ENCODE measurements around the gene IRF5. TPM values are rescaled to one million over a fixed set of nuclear protein-coding genes. Genes with fewer than 3 reads are reported as not detected.
"Not testable (repeated sequence)": the region's sequence is repeated elsewhere in the genome, so short reads cannot be mapped to it uniquely, and the experiment has no call there.

IRF5 gene
- total RNA-seq, 2 experiments from 2014 or later, result 7.7 to 8.2 TPM

DNA sequence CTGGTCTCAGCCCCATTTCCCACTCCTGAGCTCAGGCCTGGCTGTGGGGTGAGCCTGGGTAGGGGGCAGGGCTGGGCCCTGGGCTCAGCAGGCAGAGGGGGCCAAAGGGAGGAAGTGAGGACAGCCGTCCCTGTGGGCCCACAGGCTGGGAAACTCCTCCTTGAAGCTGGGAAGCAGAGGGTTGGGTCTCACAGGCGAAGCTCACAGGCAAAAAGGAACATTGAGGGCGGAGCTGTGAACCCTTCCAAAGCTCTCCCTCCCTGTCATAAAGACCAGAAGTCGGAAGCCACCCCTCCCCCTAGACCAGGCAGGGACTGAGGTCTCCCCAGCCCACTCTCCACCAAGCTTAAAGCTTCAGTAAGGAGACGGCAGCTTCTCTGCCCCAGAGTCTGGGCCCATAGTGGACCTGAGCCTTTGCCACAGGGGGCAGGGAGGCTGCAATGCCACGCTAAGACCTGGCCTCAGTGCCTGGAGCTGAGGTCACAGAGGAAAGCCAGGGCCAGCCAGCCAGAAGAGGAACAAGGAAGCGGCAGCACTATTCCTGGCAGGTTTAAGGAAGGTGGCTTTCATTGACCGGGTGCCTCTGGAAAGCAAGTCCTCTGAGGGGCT, 26.2 kb upstream of the IRF5 start:
- Mint-ChIP-seq H3K27ac (peak overlapping the region; percentile 40), H3K36me3 (no peaks in the 10 kb centered on the region), H3K27me3 (peaks cover 52% of the 10 kb centered on the region), H3K4me3 (no peak overlapping the region), H3K4me1 (peaks cover 4% of the 10 kb centered on the region), H3K9me3 (no peaks in the 10 kb centered on the region)
- ATAC-seq (ENCODE audit: low read depth), result no peak
- POLR2A ChIA-PET, result no interaction called here
- DNase-seq, result no peak

DNA sequence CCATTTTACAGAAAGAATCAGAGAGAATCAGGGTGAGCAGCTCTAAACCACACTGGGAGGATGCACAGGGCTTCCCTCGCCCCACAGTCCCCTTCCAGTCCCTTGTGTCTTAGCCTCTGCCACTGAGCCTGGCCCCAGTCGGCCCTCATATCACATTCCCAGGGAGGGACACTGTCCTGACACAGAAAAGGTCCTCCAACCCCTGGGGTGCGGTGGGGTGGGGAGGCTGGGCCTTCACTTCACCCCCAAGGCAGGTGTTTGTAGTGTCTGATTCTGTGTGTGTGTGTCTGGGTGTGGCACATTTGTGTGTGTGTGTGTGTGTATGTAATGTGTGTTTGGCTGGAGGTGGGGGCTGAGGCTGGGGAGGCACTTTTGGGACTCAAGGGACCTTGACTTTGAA, 25.4 kb upstream of the IRF5 start:
- POLR2A ChIA-PET, result no interaction called here
- Mint-ChIP-seq H3K36me3 (no peaks in the 10 kb centered on the region), H3K9me3 (no peaks in the 10 kb centered on the region), H3K4me3 (no peak overlapping the region), H3K4me1 (peaks cover 4% of the 10 kb centered on the region), H3K27ac (no peak overlapping the region), H3K27me3 (peaks cover 59% of the 10 kb centered on the region)
- no peak for ATAC-seq (ENCODE audit: low read depth)
- no peak for DNase-seq

DNA sequence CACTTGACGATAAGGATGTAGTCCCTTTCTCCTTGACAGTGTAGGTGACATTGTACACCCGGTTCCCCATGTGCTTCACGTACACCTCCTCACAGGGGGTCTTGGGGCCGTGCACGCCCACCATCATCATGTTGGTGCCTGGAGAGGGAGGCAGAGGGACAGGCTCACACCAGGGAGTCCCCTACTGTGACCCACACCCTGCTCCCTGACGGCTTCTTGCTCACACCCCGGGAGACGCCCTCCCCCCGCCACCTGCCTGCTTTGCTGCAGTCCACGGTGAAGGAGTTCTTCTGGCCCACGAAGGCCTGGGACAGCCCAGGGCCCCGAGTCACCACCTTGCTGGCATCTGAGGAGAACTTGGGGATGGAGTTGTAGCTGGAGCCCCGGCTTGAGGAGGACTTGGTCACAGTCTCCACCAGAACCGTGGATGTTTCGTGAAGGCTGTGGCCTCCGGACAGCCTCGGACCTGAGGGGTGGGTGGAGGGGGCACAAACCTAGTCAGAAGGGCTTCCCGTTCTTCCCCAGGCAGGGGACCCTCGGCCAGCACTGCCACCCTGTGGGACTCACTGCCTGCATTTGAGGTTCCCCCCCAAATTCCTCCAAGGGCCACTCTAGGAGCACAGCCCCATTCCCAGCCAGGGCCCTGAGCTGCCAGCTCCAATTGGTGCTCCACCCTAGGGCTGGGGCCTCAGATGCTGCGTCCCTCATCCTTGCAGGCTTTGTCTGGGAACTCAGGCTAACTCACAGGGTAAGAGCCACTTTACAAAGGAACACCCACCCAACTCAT, 24.8 kb upstream of the IRF5 start:
- ATAC-seq (ENCODE audit: low read depth); POLR2A ChIA-PET; H3K4me1 Mint-ChIP-seq; H3K27ac Mint-ChIP-seq; H3K4me3 Mint-ChIP-seq; DNase-seq; H3K9me3 Mint-ChIP-seq; H3K36me3 Mint-ChIP-seq: not testable (repeated sequence)
- H3K27me3 Mint-ChIP-seq, result peaks cover 56% of the 10 kb centered on the region

DNA sequence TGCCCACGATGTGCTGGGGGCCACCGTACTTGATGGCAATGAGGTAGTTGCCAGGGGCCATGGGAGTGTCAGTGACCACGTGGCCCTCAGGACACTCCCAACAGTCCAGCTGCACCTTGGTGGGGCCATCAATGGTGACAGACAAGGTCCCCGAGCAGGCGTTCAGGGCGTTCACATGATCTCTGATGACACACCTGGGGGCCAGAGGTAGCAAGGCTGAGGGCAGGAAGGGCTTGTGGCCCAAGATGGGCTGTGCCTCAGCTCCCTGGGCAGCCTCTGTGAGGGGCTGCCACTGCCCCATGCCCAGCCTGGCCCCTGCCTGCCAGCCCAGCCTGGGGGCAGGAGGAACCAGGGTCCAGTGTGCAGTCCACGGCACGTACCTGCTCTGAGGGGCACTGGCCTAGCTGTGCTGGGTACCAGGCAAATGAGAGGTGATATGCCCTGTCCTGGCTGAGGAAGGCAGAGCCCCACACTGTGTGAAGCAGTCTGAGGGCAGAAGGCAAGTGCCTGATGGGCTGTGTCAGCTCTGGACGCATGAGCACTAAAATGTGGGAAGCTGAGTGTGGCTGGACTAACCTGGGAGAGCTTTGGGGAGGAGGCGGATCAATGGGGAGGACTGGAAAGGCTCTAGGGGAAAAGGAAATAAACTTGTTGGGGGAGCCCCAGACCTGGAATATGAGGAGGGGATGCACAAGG, 23.7 kb upstream of the IRF5 start:
- H3K4me1 Mint-ChIP-seq, result peaks cover 4% of the 10 kb centered on the region
- POLR2A ChIA-PET, result no interaction called here
- peaks cover 55% of the 10 kb centered on the region for H3K27me3 Mint-ChIP-seq
- H3K27ac Mint-ChIP-seq, result no peak overlapping the region
- H3K9me3 Mint-ChIP-seq, result no peaks in the 10 kb centered on the region
- H3K36me3 Mint-ChIP-seq, result no peaks in the 10 kb centered on the region
- ATAC-seq (ENCODE audit: low read depth), result no peak
- DNase-seq, result no peak
- H3K4me3 Mint-ChIP-seq, result no peak overlapping the region

DNA sequence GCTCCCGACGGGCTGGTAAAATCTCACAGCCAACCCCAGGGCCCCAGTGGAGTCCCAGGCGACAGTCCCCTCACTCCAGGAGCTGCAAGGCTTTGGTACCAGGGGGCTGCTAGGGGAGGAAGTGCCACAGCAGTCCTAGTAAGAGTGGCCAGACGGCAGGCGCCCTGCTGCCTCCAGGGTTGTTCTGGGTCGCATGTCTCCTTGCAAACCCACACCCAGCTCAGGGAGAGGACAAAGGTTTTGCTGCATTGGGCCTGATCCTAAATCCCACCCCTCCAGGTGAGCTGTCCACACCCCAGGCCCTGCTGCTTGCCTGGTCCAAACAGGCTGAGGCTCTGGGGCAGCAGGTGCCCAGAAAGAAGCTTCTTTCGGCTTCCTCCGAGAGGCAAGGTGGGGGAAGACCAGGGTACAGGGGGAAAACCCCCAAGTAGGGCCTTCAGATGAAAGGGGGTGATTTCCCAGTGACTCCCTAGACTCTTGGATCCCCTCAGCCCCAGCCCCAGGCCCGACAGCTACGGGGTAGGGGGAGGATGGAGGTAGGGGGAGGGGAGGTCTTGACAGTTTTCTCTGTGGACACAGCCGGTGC, 23.1 kb upstream of the IRF5 start:
- POLR2A ChIA-PET, result no interaction called here
- H3K4me1 Mint-ChIP-seq, result peaks cover 4% of the 10 kb centered on the region
- H3K27ac Mint-ChIP-seq, result no peak overlapping the region
- H3K36me3 Mint-ChIP-seq, result no peaks in the 10 kb centered on the region
- H3K9me3 Mint-ChIP-seq, result no peaks in the 10 kb centered on the region
- no peak overlapping the region for H3K4me3 Mint-ChIP-seq
- peaks cover 53% of the 10 kb centered on the region for H3K27me3 Mint-ChIP-seq
- ATAC-seq (ENCODE audit: low read depth) (no peak), DNase-seq (no peak)

DNA sequence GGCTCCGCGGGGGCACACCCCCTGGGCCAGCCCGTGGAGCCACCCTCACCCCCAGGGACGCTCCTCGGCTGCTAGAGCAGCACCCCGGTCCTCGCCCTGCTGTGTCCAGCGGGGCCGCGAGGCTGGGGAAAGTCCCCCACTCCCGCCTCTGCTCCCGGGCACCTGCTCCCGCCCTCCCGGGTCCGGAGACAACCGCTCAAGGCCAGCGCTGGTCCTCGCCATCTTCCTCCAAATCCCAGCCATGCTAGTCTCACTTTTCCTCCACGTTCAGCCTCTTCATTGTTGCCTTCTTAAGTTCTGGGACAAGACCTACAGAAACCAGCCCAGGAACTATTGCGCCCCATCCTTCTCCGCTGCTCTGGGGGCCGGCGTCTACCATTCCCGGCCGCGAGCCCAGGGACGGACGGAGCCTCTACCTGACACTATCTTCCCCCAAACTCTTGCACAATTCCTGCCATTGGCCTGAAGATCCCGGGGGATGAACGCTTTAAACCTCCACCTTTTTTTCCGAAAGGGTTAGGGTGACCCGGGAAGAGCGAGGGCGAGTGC, 22.4 kb upstream of the IRF5 start:
- ATAC-seq (ENCODE audit: low read depth), result no peak
- POLR2A ChIA-PET, result no interaction called here
- no peak for DNase-seq
- H3K4me1 Mint-ChIP-seq, result peaks cover 4% of the 10 kb centered on the region
- H3K36me3 Mint-ChIP-seq, result no peaks in the 10 kb centered on the region
- H3K9me3 Mint-ChIP-seq, result no peaks in the 10 kb centered on the region
- H3K27ac Mint-ChIP-seq, result no peak overlapping the region
- H3K27me3 Mint-ChIP-seq, result peaks cover 52% of the 10 kb centered on the region
- peak overlapping the region; percentile 79 for H3K4me3 Mint-ChIP-seq

DNA sequence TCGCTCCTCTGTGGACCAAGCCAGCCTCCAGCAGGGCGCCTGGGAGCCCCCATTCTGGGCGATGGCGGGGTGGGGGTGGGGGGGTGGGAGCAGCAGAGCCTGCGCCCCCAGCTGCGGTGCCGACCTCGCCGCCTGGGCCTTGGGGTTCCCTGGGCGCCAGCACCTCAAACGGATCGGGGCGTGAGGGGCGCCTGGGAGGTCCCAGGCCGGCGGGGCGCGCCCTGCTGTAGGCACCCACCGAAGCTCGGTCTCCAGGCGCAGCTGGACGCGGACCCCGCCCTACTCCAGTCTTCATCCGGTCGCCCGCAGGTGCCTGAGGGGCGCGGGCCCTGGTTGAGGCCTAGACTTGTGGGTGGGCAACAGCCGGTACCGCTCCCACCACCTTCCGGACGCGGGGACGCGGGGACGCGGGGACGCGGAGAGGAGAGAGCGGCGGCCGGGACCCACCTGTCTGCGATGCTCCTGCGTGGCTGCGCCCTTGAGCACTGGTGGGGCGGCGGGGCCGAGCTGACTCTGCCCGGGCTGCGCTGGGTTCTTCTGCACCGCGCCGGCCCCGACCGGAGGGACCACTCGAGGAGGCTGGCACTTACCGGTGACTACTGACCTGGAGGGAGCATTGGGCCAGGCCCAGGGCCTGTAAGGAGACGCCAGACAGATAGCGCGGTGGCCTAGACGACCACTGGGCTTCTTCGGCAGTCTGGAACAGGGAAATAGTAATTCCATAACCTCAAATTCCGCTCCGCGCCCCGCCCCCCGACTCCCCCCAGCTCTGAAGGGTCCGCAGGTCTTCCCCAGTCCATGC, 21.7 kb upstream of the IRF5 start:
- Mint-ChIP-seq H3K9me3 (no peaks in the 10 kb centered on the region), H3K27ac (no peak overlapping the region), H3K4me1 (peaks cover 4% of the 10 kb centered on the region), H3K36me3 (no peaks in the 10 kb centered on the region), H3K4me3 (peak overlapping the region; percentile 79), H3K27me3 (peaks cover 55% of the 10 kb centered on the region)
- DNase-seq (no peak), ATAC-seq (ENCODE audit: low read depth) (peak; percentile 24)
- POLR2A ChIA-PET, result no interaction called here

DNA sequence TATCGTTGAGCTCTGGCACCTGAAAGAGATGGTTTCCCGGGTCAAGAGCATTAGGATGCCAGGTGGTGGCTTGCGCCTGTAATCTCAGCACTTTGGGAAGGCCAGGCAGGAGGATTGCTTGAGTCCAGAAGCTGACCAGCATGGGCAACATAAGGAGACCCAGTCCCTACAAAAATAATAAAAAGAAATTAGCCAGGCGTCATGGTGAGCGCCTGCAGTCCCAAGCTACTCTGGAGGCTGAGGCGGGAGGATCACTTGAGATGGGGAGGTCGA, 21.1 kb upstream of the IRF5 start:
- Mint-ChIP-seq H3K27ac (no peak overlapping the region), H3K36me3 (no peaks in the 10 kb centered on the region), H3K4me3 (no peak overlapping the region), H3K27me3 (peaks cover 54% of the 10 kb centered on the region), H3K9me3 (no peaks in the 10 kb centered on the region), H3K4me1 (peaks cover 4% of the 10 kb centered on the region)
- DNase-seq, result no peak
- POLR2A ChIA-PET, result no interaction called here
- no peak for ATAC-seq (ENCODE audit: low read depth)

DNA sequence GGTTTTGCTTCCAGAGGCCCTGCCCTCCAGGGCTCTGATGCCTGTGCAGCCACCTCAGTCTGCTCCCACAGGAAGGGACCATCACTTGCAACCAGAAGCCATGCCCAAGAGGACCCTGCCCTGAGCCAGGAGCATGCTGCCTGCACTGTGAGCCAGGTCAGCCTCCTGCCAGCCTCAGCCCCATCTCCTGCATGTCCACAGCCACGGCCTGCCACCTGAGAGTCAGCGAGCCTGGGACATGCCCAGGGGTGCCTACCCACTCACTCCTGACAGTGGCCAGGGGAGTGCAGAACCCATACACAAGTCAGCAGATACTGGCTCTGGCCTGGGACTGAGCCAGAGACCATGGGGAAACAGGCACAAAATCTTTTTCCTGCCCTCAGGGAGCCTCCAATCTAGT, 20.6 kb upstream of the IRF5 start:
- POLR2A ChIA-PET, result no interaction called here
- Mint-ChIP-seq H3K4me1 (peaks cover 4% of the 10 kb centered on the region), H3K27ac (no peak overlapping the region), H3K36me3 (no peaks in the 10 kb centered on the region), H3K9me3 (no peaks in the 10 kb centered on the region), H3K27me3 (peaks cover 55% of the 10 kb centered on the region), H3K4me3 (no peak overlapping the region)
- ATAC-seq (ENCODE audit: low read depth), result no peak
- no peak for DNase-seq

DNA sequence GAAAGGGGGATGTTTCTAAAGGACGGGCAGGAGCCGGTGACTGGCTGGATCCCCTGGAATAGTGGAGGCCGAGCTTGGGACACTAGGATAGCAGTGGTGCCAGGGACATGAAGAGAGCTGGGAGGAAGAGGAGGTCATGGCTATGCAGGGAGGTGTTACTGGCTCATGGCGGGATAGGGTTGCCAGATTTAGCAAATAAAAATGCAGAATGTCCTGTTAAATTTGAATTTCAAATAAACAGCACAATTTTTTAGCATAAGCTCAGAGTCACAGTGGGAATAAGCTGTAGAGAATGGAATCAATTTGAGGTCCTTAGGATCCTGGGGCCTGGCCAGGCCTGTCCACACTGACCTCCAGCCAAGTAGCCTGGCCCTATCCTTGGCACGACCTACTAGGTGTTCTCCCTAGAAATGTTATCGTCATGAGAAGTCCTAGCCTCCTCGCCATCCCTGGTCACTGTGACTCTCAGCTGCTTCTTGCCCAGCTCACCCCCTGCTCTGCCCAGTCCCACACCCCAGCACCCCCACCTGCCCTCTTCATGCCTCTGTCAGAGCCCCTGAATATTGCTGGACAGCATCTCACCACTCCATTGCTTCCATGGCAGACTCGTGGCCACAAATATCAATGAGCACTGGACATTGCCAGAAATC, 19.6 kb upstream of the IRF5 start:
- POLR2A ChIA-PET, result no interaction called here

DNA sequence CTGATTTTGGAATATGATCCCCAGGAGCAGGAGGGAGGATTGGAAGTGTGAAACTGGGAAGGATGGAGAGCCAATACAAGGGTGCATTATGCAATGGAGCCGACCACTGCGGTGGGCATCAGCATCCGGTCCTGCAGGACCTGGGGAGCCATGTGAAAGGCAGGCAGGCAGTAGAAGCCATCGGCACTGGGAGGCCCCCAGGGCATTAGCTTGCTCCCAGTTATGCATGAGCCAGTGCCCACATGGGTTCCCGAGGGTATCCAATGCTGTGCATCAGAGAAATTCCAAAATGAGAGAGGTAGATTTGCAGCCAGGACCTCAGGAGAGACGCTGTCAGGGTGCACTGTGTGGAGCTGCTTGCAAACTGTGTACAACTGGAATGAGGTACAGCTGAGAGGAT, 18.5 kb upstream of the IRF5 start:
- H3K9me3 Mint-ChIP-seq, result no peaks in the 10 kb centered on the region
- H3K27ac Mint-ChIP-seq, result no peak overlapping the region
- no peaks in the 10 kb centered on the region for H3K36me3 Mint-ChIP-seq
- peaks cover 4% of the 10 kb centered on the region for H3K4me1 Mint-ChIP-seq
- peaks cover 54% of the 10 kb centered on the region for H3K27me3 Mint-ChIP-seq
- H3K4me3 Mint-ChIP-seq, result no peak overlapping the region
- ATAC-seq (ENCODE audit: low read depth), result no peak
- POLR2A ChIA-PET, result no interaction called here
- no peak for DNase-seq

More for the DNA sequence above, 19.6 kb upstream of the IRF5 start:
- H3K9me3 Mint-ChIP-seq, result no peaks in the 10 kb centered on the region
- H3K27me3 Mint-ChIP-seq, result peaks cover 56% of the 10 kb centered on the region
- DNase-seq (no peak), ATAC-seq (ENCODE audit: low read depth) (no peak)
- H3K4me1 Mint-ChIP-seq, result peaks cover 4% of the 10 kb centered on the region
- H3K36me3 Mint-ChIP-seq, result no peaks in the 10 kb centered on the region
- H3K4me3 Mint-ChIP-seq, result no peak overlapping the region
- H3K27ac Mint-ChIP-seq, result no peak overlapping the region

DNA sequence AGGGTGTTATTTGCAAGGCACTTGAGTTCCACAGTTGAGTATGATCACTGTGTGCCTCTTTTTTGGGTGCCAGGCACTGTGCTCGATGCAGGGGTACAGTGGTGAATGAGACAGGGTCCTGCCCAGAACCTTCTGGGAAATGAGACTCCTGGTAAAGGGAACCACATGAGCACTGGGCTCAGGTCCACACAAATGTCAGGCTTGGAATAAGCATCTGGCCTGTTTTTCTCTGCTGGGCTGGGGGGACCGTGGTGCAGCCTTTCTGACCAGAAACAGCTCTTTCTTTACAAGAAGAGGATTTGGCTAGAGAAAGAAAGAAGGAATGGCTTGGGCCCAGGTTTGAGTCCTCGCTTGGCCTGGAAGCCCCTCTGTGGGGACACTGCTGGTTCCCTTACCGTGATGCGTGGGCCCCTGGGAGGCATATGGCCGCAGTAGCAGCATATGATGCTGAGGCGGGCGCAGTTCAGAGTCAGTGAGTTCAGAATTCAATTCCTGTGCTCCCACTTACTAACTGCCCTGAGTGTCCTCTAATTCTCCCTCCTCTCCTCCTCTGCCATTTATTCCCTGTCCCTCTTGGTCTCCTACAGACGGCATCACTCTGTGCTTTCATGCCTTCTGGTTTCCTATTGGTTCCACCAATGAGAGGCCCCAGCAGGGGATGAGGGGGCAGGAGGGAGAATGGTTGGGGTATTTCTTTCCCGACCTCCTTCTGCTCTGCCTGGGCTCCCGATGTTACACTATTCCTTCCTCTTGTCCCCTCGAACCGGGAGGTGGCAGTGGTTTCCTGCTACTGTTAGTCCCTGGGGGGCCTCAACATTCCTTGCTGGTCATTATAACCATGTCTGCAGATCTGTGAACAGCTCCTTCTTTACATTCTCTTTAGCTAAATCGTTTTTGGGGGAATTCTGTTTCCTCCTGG, 17.6 kb upstream of the IRF5 start:
- POLR2A ChIA-PET, result no interaction called here
- peaks cover 53% of the 10 kb centered on the region for H3K27me3 Mint-ChIP-seq
- ATAC-seq (ENCODE audit: low read depth), result no peak
- H3K27ac Mint-ChIP-seq, result no peak overlapping the region
- no peak overlapping the region for H3K4me3 Mint-ChIP-seq
- no peaks in the 10 kb centered on the region for H3K9me3 Mint-ChIP-seq
- DNase-seq, result no peak
- H3K36me3 Mint-ChIP-seq, result no peaks in the 10 kb centered on the region
- peaks cover 4% of the 10 kb centered on the region for H3K4me1 Mint-ChIP-seq

Measured in activated naive CD8-positive, alpha-beta T cell treated with anti-CD3 and anti-CD28 coated beads, Interleukin-2, amount 10 ng/mL, durations not matched to agents 7 days and 5 days (primary cell).